Karpas-422 (cell line): ENCODE results near the gene PIK3R4. TPM values are rescaled to one million over a fixed set of nuclear protein-coding genes. Genes with fewer than 3 reads are reported as not detected.
A peak's percentile ranks its signal among the peaks of the same experiment; 100 is the strongest.

Experiments
- DNase-seq: peaks from one replicate; pipeline ENCODE4 v3.0.0-alpha.2; 2015
- H2AFZ ChIP-seq: fragments of 200-600 bp; sonication (generic); 2 replicates; pipeline ENCODE4 v1.6.1; 2014; ENCODE audit warnings: antibody characterized with exemption, low read length, mixed read lengths
- H3K27ac ChIP-seq: fragments of 200-600 bp; sonication (generic); 2 replicates; pipeline ENCODE4 v1.5.1; 2014; ENCODE audit warnings: mild to moderate bottlenecking, low read length, moderate library complexity
- H3K27me3 ChIP-seq: fragments of 200-600 bp; sonication (generic); 2 replicates; pipeline ENCODE4 v1.6.1; 2014; ENCODE audit warnings: low read length, mixed read lengths
- H3K36me3 ChIP-seq: fragments of 200-600 bp; sonication (generic); 2 replicates; pipeline ENCODE4 v1.6.1; 2014; ENCODE audit warnings: low read length, mixed read lengths; ENCODE audit not compliant: insufficient read depth
- H3K4me1 ChIP-seq: fragments of 200-600 bp; sonication (generic); 2 replicates; pipeline ENCODE4 v1.6.1; 2014; ENCODE audit warnings: mild to moderate bottlenecking, low read length, mixed read lengths
- H3K4me2 ChIP-seq: fragments of 200-600 bp; sonication (generic); 2 replicates; pipeline ENCODE4 v1.6.1; 2014; ENCODE audit warnings: low read length, low read depth, mild to moderate bottlenecking; ENCODE audit not compliant: poor library complexity, severe bottlenecking
- H3K4me3 ChIP-seq: fragments of 200-600 bp; sonication (generic); 2 replicates; pipeline ENCODE4 v1.5.1; 2014; ENCODE audit warnings: mild to moderate bottlenecking, antibody characterized with exemption, low read length, mixed read lengths
- H3K79me2 ChIP-seq: fragments of 200-600 bp; sonication (generic); 2 replicates; pipeline ENCODE4 v1.6.1; 2014; ENCODE audit warnings: mild to moderate bottlenecking, low read length, mixed read lengths
- H3K9ac ChIP-seq: fragments of 200-600 bp; sonication (generic); 2 replicates; pipeline ENCODE4 v1.6.0; 2014; ENCODE audit warnings: low read length
- H3K9me2 ChIP-seq: fragments of 200-600 bp; sonication (generic), shearing (Covaris generic); replicated peaks from 2 replicates; pipeline ENCODE4 v1.6.0; 2014; ENCODE audit warnings: mild to moderate bottlenecking, low read length, moderate library complexity; ENCODE audit not compliant: insufficient read depth
- H3K9me3 ChIP-seq: fragments of 300-700, 200-600 bp; sonication (generic); 2 replicates; pipeline ENCODE4 v1.6.1; 2014; ENCODE audit warnings: low read length, mixed read lengths
- H4K20me1 ChIP-seq: fragments of 200-600 bp; sonication (generic); 2 replicates; pipeline ENCODE4 v1.6.1; 2014; ENCODE audit warnings: mild to moderate bottlenecking, antibody characterized with exemption, low read length, low read depth; ENCODE audit not compliant: insufficient read depth
- total RNA-seq: library from RNA; depleted of rRNA; stranded (reverse); fragments of >200 nt; shearing (Covaris generic); gene quantifications from 2 replicates; pipeline ENCODE4 v1.2.3, GENCODE V29; 2014; ENCODE audit warnings: low replicate concordance; rRNA removed

The PIK3R4 gene
- 27.7 and 46.8 TPM in 2 replicates for total RNA-seq

DNA sequence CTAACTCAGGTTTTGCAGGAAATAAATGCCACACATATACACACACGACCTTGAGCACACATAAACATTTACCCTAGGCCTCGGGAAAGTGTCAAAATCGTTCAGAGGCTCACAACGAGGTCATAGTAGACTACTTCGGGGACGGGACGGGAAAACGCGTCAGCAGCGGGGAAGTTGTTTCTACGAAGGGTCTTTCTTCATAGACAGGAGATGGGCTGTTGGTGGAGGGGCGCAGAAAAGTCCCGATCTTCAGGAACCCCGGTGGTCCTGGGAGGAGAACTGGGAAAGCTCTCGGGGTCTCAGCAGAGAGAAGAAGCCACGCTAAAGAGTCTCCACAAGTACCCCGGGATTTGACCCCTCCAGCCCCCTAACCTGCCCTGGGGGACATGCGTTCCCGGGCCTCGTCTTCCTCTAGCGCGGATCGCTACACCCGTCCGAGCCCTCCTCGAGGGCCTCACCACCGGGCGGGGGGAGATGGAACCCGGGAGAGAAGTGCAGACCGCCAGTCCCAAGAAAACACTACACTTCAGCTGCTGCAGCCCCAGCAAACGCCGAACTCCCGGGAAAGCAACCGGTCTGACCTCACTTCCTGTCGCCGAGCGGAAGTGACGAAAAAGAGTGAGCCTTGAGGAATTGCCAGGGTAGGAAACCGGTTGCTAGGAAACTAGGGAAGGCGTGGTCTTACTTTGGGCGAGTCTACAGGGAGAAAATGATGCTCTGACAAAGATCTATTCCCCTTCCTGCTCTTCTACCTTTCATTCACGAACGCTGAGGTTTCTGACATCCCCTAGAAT lies at the start of gene PIK3R4:
Gene PIK3R4, minus strand, starts transcription at position 584 of the 794 bp plus-strand sequence. CDS start 1,611 bp downstream, outside the sequence.
- H3K9me2 ChIP-seq = no peaks in the 10 kb centered on the region
- peak within 1 kb of the TSS; percentile 98 for H3K4me2 ChIP-seq
- H3K9me3 ChIP-seq = no peaks in the 10 kb centered on the region
- H3K4me3 ChIP-seq = peak within 1 kb of the TSS; percentile 92
- peak; percentile 99 for DNase-seq
- H3K27ac ChIP-seq = peak within 1 kb of the TSS; percentile 88
- no peaks in the 10 kb centered on the region for H3K27me3 ChIP-seq
- peaks cover 19% of the 10 kb centered on the region for H3K36me3 ChIP-seq
- H2AFZ ChIP-seq = no peak within 1 kb of the TSS; the same call in 1 of the 2 replicates
- peak within 1 kb of the TSS; percentile 87 for H3K9ac ChIP-seq
- peaks cover 88% of the 10 kb centered on the region for H3K79me2 ChIP-seq
- H3K4me1 ChIP-seq = peaks cover 67% of the 10 kb centered on the region
- H4K20me1 ChIP-seq = no peaks in the 10 kb centered on the region

GRCh38 chr3:130795396-130795795 lies 48.8 kb upstream of the PIK3R4 start:
- no peak overlapping the region for H3K4me3 ChIP-seq
- no peak overlapping the region for H3K4me2 ChIP-seq
- H3K4me1 ChIP-seq = no peaks in the 10 kb centered on the region
- no peaks in the 10 kb centered on the region for H3K9me2 ChIP-seq
- H3K27me3 ChIP-seq = no peaks in the 10 kb centered on the region
- no peaks in the 10 kb centered on the region for H3K36me3 ChIP-seq
- H3K9me3 ChIP-seq = no peaks in the 10 kb centered on the region
- no peaks in the 10 kb centered on the region for H3K79me2 ChIP-seq
- no peak overlapping the region for H2AFZ ChIP-seq
- DNase-seq = no peak
- no peaks in the 10 kb centered on the region for H4K20me1 ChIP-seq
- H3K9ac ChIP-seq = no peak overlapping the region
- no peak overlapping the region for H3K27ac ChIP-seq

- Histone ChIP-seq H3K9ac (no peak overlapping the region), H3K9me3 (no peaks in the 10 kb centered on the region), H3K4me3 (no peak overlapping the region), H3K9me2 (no peaks in the 10 kb centered on the region), H4K20me1 (no peaks in the 10 kb centered on the region), H3K4me1 (no peaks in the 10 kb centered on the region), H2AFZ (no peak overlapping the region), H3K36me3 (no peaks in the 10 kb centered on the region), H3K79me2 (no peaks in the 10 kb centered on the region), H3K4me2 (no peak overlapping the region), H3K27ac (no peak overlapping the region), H3K27me3 (no peaks in the 10 kb centered on the region)
- no peak for DNase-seq
These were observed 45.6 kb upstream of the PIK3R4 start for GRCh38 chr3:130792246-130792645.

- H3K9me3 ChIP-seq = no peaks in the 10 kb centered on the region
- H3K4me1 ChIP-seq = no peaks in the 10 kb centered on the region
- no peaks in the 10 kb centered on the region for H4K20me1 ChIP-seq
- no peak overlapping the region for H3K4me2 ChIP-seq
- H3K79me2 ChIP-seq = no peaks in the 10 kb centered on the region
- no peak overlapping the region for H2AFZ ChIP-seq
- H3K36me3 ChIP-seq = no peaks in the 10 kb centered on the region
- H3K9me2 ChIP-seq = no peaks in the 10 kb centered on the region
- H3K27ac ChIP-seq = no peak overlapping the region
- no peaks in the 10 kb centered on the region for H3K27me3 ChIP-seq
- H3K9ac ChIP-seq = no peak overlapping the region
- no peak overlapping the region for H3K4me3 ChIP-seq
- DNase-seq = no peak
These were observed 43.2 kb upstream of the PIK3R4 start for GRCh38 chr3:130789782-130790322.

GRCh38 chr3:130787422-130788068 lies 40.9 kb upstream of the PIK3R4 start:
- Histone ChIP-seq H4K20me1 (no peaks in the 10 kb centered on the region), H3K9me3 (no peaks in the 10 kb centered on the region), H3K27me3 (no peaks in the 10 kb centered on the region), H3K27ac (no peak overlapping the region), H3K4me2 (no peak overlapping the region), H3K9me2 (no peaks in the 10 kb centered on the region), H3K79me2 (no peaks in the 10 kb centered on the region), H3K9ac (no peak overlapping the region), H3K36me3 (no peaks in the 10 kb centered on the region), H3K4me1 (no peaks in the 10 kb centered on the region), H3K4me3 (no peak overlapping the region), H2AFZ (no peak overlapping the region)
- DNase-seq = no peak

DNA sequence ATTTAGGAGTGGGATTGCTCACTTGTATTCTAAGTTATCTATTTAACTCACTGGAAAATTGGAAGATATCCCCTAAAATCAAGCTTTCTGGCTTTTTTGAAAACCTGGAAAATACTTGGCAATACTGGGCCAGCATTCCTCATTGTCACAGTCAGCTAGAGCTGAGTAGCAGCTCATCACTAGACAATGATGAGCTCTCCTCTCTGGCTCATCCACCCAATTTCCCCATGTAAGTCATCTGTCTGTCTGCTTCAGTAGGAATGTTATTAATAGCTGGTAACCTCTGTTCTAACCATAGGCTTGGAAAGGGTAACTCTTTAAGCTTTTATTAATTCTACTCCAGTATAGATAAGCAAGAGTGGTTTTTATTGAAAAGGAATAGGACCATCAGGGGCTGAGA lies 39.7 kb upstream of the PIK3R4 start:
- H4K20me1 ChIP-seq = no peaks in the 10 kb centered on the region
- H3K4me3 ChIP-seq = no peak overlapping the region
- no peaks in the 10 kb centered on the region for H3K4me1 ChIP-seq
- H3K4me2 ChIP-seq = no peak overlapping the region
- H3K79me2 ChIP-seq = no peaks in the 10 kb centered on the region
- no peak overlapping the region for H3K9ac ChIP-seq
- no peaks in the 10 kb centered on the region for H3K9me2 ChIP-seq
- no peak overlapping the region for H3K27ac ChIP-seq
- no peaks in the 10 kb centered on the region for H3K9me3 ChIP-seq
- no peaks in the 10 kb centered on the region for H3K36me3 ChIP-seq
- H3K27me3 ChIP-seq = no peaks in the 10 kb centered on the region
- DNase-seq = no peak
- H2AFZ ChIP-seq = no peak overlapping the region

DNA sequence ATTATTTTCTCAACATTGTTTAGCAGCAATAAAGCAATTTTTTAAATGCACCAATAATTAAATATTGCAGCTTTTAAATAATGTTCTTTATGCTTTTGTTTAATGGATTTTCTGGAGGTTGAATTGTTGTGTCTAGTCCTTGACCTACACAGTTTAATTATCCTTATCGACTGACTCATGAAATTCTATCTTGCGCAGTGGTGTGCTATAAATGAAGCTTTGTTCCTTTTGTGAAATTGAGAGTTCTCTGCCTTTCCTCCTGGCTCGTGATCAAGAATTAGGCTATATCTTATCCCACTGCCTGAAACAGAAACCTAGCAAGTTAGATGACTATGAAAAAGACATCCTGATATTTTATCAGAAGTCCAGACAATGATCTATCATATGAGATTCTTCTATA lies 37.0 kb upstream of the PIK3R4 start:
- Histone ChIP-seq H2AFZ (no peak overlapping the region), H3K4me1 (no peaks in the 10 kb centered on the region), H3K4me3 (no peak overlapping the region), H3K36me3 (no peaks in the 10 kb centered on the region), H3K9me2 (no peaks in the 10 kb centered on the region), H3K4me2 (no peak overlapping the region), H3K9ac (no peak overlapping the region), H3K27me3 (no peaks in the 10 kb centered on the region), H4K20me1 (no peaks in the 10 kb centered on the region), H3K79me2 (no peaks in the 10 kb centered on the region), H3K27ac (no peak overlapping the region), H3K9me3 (no peaks in the 10 kb centered on the region)
- DNase-seq = no peak

DNA sequence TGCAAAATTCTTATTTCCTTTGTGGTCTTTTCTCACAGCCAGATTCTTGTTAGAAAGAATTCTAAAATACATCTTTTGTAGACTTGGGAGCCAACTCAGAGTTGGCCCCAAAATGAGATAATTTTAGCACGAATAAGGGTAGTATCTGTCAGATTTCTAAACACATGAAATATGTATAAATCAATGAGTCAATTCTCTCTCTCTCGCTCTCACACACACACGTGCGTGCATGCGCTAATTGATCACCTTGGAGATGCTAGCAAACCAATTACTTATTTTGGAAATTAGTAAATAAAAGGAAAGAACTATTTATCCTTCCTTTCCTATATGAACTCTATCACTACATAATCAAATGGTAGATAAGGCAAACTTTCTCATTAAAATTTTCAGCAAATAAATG lies 32.9 kb upstream of the PIK3R4 start:
- Histone ChIP-seq H3K4me2 (no peak overlapping the region), H3K4me1 (peaks cover 14% of the 10 kb centered on the region), H3K36me3 (no peaks in the 10 kb centered on the region), H3K9ac (no peak overlapping the region), H2AFZ (no peak overlapping the region), H3K27ac (no peak overlapping the region), H3K4me3 (no peak overlapping the region), H3K9me3 (no peaks in the 10 kb centered on the region), H3K9me2 (no peaks in the 10 kb centered on the region), H4K20me1 (no peaks in the 10 kb centered on the region), H3K79me2 (no peaks in the 10 kb centered on the region), H3K27me3 (0 out of 2 replicates have a peak, but pooled peaks cover 3% of the 10 kb centered on the region)
- DNase-seq = no peak
